T-helper 9 cell (primary cell): ENCODE results near the gene BACE2.
"Not testable (repeated sequence)": the region's sequence is repeated elsewhere in the genome, so short reads cannot be mapped to it uniquely, and the experiment has no call there.

Experiments
- DNase-seq: peaks from one replicate; pipeline ENCODE4 v3.0.0-alpha.2; 2020

The BACE2 gene

DNA sequence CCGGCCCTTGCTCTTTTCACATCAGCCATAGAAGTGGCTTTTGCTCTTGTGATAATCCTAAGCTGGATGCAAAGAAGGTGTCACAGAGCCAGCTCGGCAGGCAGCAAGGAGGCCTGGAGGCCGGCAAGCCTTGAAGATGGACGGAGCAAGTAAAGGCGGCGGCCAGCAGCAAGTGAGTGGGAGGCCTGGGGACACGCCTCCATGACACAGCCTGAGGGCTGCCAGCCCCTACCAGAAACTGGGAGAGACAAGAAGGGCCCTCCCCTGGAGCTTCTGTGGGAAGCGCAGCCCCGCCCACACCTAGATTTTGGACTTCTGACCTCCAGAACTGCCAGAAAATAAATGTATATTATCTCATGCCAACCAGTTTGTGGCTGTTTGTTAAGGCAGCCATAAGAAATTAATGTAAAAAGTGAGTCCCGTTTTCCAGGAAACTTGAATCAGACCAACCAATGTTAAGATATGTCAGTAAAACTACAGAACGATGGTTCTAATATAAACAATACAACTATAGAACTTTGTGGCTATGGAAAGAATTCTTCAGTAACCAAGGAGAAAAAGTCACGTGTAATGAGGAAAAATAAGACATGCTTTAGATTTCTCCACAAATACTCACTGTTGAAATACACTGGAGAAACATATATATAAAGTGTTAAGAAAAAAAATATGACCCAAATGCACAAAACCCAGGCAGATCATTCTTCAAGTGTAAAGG lies 49.9 kb downstream of the BACE2 start:
- no peak for DNase-seq

DNA sequence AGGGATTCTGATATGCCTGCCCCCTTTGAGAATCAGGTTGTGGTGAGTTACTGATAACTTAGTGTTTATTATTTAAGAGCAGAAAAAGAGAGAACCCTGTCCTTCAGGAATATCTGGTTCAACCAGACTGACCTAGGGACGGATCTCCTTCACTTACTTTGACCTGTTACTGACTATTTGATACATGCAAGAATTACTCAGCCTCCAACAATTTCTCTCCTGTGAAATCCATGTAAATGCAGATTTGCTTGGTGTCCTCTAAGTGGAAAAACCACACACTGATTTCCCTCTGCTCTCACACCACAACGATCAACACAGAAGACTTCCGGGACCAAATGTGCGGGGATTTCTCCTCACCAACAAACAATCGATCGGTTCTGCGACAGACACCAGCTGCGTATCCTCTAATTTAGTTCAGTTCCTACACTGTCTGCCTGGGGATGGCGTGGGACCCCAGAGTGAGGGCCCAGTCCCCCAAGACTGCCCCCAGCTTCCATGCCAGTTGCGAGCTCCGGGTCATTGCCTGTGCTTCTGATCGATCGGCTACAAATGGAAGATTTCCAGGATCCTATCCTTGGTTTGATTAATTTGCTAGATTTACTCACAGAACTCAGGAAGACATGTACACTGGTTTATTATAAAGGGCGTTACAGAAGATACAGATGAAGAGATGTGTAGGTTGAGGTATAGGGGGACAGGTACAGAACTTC lies 51.7 kb downstream of the BACE2 start:
- no peak for DNase-seq

DNA sequence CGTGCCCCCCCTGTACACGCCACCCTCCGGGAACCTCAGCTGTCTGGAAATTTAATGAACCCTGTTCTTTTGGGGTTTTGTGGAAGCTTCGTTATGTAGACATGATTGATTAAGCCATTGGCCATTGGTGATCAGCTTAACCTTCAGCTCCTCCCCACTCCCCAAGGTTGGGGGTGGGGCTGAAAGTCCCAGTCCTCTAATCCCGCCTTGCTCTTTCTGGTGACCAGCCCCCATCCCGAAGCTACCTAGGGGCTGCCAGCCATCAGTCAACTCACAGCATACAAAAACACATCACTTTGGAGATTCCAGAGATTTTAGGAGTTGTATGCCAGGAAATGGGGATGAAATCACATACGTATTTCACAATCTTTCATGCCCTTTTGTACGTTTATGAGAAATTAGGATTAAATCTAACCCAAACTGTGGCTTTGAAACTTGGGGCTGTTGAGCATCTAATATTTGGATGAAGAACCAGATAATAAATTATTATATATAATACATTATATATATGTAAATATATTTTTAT lies 52.3 kb downstream of the BACE2 start:
- no peak for DNase-seq

DNA sequence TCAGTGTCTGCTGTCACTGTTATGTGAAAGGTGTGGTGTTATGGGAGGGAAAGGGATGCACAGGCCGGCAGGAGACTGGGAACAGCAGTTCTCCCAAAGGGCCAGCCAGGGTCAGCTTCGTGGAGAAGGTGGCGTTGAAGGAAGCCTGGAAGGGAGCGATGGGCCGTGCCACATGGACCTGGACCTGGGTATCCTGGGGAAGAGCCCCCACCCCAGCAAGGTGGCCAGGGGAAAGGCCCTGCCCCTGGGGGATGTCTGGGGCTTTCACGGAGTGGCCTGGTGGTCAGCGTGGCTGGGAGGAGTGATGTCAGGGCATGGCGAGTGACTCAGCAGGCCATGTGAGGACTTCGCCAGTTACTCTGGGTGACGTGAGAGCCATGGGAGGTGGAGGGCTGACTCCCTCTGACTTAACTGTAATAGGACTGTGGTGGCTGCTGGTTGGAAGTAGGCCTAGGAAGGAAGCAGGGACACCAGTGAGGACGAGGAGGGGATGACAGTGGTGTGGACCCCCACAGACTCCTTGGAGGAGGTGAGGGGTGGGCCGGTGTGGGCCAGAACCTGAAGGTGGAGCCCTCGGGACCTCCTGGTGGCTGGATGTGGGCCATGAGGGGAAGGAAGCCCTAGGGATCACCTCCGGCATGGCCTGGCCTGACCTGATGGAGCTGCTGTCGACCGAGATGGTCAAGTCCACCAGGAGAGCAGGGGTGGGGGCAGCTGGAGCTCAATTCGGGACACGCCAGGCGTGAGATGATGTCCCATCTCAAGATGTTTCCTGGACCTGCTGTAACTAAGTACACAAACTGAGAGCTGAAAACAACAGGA lies 54.5 kb downstream of the BACE2 start:
- DNase-seq: no peak

DNA sequence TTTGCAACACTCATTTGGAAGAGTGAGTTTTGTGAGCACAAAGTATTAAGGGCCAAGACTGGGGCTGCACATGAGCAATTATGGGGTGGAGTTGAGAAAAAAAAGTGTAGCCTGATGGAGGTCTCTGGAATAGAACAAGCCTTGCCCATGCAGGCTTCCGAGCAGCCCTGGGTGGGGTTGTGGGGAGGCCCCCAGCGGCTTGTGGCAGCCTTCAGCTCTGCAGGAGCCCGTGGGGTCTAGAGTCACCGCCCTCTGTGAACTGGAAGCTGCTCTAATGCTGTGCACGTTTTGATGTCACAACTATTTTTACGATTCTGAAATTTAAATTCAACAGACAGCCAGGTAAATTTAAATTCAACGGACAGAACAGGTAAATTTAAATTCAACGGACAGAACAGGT lies 58.9 kb downstream of the BACE2 start:
- no peak for DNase-seq

DNA sequence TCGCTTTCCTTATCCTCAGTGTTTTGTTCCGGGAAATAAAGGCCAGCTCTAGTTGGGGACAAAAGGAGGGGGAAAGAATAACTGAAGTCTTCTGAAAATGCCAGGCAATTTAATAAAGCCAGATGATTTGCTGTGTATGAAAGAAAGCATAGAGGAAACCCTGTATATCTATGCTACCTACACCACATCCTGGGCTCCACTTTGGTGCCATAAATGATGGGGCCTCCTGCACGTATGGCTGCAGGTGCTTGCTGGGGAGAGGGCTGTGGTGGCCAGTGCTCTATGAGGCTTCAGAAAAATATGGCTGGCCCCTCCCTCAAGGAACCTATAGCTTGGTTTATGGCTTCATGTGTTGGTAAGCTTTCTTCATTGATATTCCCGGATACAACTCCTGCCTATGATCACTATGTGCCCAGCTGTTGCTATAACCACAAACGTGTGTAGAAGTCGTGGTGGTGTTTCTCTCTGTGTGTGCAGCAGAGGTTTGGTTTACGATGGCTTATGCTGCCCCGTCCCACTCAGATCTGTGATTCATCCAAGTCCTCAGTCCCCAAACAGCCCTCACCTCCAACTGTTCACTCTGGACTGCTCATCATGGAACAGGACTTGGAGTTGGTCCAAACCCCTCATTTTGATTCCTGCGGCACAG lies 59.5 kb downstream of the BACE2 start:
- no peak for DNase-seq

DNA sequence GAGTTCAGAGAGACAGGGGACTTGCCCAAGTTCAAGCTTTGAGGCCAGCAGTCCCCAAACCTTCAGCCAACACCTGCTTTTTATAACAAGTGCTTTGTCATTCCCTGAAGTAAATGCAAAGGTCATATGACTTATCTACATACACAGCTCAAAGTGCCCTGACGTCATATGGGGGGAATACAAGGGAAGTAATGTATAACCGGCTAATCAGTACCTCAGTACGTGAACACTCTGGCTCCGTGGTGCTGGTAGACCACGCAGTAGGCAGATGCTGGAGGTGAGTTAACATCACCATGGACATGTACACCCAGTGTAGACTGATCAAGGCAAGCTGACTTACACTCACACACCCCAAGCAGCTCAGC lies 60.0 kb downstream of the BACE2 start:
- DNase-seq: no peak

DNA sequence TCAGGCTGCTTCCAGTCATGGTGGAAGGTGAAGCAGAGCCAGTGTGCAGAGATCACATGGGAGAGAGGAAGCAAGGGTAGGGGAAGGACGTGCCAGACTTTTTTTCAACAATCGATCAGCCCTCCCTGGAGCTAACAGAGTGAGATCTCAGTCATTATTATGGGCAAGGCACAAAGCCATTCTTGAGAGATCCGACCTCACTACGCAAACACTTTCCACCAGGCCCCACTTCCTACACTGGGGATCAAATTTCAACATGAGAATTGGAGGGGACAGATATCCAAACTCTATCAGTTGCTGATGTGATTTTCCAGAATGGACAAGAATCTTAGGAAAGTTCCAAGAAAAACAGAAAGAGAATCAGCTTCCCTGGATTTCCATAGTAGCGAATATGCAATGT lies 60.5 kb downstream of the BACE2 start:
- DNase-seq: no peak

DNA sequence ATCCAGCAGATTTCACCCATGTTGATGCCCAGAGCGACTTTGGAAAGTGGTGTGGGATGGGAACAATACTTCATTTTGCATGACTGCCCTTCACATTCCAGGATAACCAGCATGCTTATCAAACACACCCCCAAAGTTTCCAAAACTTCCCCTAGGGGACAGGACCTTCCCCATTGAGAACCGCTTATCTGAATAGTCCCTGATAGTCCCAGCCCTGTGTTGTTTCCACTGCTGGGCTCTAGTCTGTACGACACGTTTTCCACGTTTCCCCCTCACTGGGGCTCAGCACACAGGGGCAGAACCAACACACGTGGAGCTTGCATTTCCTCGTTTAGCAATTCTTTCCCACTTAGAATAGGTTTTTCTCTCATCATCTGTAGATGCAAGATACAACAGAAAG lies 61.0 kb downstream of the BACE2 start:
- no peak for DNase-seq

DNA sequence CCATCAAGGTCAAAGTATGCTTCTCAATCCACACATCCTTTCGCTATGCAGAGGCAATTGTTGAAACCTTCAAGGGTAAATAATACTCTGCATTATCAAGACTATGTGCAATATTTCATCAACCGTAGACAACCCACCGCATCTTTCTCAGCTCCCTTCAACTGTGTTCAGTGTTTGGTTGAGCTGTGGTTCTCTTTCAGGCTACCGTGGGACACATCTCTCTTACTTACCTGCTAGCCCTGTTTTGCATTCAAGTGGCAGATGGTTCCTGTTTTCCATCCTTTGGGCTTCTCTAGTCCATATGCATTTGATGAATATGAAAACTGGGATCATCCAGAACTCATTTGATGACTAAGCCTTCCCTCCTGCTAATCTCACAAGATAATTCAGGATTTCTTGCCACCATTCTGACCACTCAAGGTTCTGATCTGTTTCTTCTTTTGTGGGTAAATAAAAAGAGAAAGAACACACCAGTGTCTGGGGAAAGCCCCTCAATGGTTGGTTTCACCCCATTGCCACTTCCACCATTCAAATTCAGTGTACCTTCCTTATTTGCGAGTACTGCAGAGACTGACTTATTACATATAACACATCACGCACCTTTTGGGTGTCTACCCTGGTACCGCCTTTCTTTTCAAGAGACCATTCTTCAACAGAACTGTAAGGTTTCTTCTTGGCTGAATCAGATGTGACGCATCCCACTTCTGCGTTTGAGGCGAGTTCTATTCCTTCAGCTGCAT lies 61.7 kb downstream of the BACE2 start:
- DNase-seq: no peak

DNA sequence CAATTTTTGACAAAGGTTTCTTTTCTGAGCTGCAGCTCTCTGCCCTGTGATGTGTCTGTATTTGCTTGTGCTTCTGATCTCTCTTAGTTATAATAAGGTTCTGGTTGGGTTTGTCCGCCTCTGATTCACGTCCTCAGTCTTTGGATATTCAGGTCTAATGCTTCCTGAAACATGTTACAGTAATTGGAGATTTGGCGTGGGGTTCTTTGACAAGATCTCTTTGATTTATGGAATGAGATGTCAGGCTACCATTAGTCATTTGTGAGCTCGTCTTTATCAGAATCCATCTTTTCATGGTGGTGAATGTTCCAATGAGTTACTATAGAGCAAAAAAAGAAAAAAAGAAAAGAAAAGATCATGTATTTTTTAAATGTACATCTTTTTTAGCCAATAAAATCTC lies 62.5 kb downstream of the BACE2 start:
- no peak for DNase-seq

DNA sequence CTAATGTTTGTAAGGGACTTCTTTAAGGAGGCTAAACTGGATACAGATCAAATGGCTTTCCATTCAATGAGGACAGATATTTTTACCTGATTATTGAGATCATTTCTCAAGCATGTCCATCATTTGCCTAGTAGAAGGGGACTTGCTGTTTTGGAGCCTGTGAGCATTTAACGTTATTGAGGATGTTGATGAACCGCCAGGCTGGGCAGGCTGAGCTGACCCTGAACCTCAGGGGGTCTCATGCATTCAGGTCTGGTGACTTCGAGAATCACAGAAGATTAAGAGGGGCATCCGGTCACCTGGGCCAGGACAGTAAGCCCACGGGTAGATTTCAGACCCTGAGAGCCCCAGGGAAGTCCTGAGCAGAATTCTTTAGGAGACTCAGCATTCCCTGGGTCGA lies 63.1 kb downstream of the BACE2 start:
- no peak for DNase-seq

DNA sequence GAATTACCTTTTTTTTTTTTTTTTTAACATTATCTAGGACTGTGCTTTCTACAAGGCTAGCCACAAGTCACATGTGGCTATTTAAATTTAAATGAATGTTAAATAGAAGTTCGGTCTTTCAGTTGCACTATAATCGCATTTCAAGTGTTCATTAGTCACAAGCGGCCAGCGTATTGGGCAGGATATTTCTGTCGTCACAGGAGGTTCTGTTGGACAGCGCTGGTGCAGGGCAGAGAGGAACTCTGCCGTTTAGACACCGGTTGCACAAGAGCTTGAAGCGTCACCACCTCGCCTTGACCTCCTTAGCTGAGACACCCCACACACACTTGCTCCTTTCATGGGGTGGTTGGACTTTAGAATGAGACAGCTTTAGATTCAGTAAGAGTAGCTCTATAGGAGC lies 64.1 kb downstream of the BACE2 start:
- DNase-seq: no peak

DNA sequence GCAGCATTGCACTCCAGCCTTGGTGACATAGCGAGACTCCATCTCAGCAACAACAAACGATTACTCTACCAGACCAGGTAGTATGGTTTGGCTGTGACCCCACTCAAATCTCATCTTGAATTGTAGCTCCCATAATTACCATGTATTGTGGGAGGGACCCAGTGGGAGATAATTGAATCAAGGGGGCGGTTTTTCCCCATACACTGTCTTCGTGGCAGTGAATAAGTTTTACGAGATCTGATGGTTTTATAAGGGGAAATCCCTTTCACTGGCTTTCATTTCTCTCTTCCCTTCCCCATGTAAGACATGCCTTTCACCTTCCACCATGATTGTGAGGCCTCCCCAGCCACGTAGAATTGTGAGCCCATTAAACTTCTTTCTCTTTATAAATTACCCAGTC lies 66.0 kb downstream of the BACE2 start:
- DNase-seq: no peak

DNA sequence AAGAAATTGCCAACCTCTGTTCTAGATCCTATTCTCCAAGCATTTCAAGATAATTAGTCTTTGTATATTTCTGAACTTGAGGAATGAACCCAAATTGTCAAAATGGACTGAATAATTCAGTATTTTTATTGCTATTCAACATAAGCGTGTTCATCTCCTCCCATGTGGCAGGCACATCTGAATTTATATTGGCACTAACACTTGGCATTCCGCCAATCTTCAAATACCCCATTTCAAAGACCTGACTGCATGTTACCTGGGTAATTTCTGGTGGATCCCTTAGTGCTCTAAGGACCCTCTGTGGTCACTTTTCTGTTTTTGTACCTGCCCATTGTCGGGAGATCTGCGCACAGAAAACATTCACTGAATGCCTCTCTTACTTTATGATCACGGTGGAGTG lies 66.6 kb downstream of the BACE2 start:
- DNase-seq: no peak

DNA sequence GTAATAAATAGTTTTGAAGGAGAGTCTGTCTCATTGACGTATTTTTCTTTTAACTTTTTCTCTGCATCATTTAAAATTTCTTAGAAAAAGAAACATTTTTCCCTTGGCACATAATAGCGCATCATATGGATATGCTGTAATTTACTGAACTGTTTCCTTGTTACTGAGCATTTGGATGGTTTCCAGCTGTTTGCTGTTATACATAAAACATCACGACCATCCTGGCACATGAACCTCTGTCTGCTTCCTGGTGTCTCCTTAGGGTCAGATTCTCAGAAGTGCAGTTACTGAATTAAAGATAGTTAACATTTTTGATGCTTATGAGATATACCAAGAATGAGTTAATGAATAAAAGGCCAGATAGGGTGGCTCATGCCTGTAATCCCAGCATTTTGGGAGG lies 67.2 kb downstream of the BACE2 start:
- no peak for DNase-seq

DNA sequence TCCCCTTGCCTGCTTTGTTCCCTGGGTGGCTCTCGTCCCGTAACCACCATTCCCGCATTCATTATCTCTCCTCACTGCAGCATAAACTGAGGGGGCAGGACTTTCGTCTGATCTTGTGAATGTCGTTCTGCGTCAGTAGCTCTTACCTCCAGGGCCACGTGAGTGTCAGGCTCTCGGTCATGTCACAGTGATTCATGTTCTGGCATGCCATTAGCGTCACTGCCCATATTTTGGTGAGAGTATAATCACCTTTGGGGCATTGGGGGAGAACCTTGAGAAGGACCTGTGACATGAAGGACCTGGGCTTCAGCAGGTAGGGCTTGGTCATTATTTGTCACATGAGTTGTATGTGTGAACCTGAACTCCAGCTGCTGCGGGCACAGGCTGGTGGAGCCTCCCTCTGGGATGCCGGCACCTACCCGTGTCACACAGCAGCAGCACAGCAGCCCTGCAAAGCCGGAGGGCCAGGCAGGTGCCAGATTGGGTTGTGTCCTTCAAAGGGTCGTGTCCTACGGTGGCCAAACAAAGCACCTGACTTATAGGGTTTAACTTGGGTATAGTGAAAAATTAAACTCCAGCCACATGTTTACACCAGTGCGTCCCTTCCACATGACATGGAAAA lies 68.5 kb downstream of the BACE2 start:
- no peak for DNase-seq

DNA sequence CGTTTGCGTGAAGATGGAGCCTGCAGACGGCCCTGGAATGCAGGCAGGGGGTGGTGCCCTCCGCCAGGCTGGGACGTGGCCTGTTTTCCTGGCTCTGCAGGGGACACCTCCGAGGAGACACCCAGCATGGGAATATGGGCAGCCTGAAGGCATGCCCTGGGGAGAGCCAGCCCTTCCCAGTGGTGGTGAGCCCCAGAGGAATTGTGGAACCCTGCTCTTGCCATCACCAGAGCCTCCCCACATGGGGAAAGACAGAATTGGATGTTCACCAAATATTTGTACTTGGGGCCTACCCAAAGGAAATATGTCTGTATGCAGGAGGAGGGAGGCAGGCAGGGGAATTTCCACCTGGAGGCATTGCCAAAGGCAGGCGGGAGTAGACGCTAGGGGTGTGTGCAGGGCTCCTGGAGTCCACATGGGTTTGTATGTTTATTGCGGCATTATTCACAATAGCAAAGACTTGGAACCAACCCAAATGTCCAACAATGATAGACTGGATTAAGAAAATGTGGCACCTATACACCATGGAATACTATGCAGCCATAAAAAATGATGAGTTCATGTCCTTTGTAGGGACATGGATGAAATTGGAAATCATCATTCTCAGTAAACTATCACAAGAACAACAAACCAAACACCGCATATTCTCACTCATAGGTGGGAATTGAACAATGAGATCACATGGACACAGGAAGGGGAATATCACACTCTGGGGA lies 70.3 kb downstream of the BACE2 start:
- DNase-seq: not testable (repeated sequence)

DNA sequence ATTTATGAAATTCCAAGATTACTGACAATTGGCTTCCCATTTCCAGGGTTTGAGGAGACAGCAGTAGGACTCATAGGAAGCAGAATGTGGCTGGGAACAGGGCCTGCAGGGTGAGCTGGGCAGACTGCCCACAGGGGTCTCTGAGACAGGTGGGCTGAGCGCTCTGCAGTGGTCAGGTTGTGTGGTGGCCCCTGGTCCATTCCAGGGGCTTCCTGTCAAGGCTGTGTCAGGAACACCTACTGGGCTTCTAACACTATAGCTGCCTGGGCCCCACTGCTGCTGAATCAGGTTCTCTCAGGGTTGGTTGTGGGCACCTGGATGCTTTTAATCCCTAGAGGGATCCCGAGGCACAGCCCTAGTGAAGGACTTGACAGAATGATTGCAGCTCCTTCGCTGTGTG lies 72.1 kb downstream of the BACE2 start:
- no peak for DNase-seq

DNA sequence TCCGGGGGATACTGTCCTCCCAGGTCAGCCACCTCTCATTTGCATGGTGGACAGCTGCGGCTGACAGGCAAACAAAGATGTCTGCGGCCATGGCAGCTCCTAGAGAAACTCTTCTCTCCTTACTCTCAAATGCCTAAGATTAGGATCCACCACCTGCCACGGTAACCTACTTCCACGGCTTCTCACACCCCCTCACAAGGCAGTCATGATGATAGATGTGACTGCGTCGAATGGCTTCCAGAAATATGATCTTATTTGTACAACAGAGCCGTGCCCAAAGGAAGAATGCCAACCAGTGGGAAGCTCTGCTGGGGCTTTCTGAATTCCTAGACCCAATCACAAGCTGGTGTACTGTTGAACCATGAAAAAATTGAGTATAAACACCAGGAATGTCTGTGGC lies 73.4 kb downstream of the BACE2 start:
- DNase-seq: no peak

DNA sequence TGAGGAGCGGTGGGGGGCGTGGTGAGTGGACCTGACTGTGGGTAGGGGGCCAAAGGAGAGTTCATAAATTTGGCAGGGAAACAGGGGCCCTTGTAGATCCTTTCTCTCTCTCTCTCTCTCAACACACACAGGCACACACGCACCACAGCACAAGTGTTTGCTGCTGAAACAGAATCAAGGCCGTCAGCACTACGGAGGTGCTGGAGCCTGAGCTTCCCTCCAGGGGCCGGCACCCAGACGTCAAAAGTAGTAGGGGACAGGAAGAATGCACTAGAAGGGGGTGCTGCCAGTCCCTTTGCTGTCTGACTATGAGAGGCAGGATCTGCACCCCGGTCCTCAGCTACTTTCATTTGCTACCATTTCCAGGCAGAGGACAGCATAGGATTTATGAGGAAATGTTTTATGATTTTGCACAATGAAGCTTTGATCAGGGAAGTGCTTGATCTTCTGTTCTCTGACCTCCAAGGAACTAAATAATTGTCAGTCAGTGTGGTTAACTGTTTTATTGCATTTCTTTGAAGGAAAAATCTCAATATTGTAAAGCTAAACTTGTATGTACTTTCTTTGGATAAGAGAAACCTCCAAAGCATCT lies 74.4 kb downstream of the BACE2 start:
- no peak for DNase-seq
